BJ (cell line): ENCODE results near the gene SLC13A5. TPM values are rescaled to one million over a fixed set of nuclear protein-coding genes. Genes with fewer than 3 reads are reported as not detected.

ENCODE experiments used
- CTCF ChIA-PET: fragments of 350-600 bp; formaldehyde crosslinking; extraction: SDS; loops from one replicate; lab custom pipeline; 2021; ENCODE audit warnings: antibody characterized with exemption, inconsistent platforms; lab: Yijun Ruan, JAX
- POLR2A ChIA-PET: fragments of 300-600 bp; sonication (Branson Sonifier 250); formaldehyde crosslinking; extraction: SDS; loops from one replicate; lab custom pipeline; 2021; ENCODE audit warnings: antibody characterized with exemption; lab: Charles Lee
- DNase-seq: peaks from one replicate; pipeline ENCODE4 v3.0.0-alpha.2; 2011; ENCODE audit warnings: low read depth
- H3K27me3 ChIP-seq: 2 replicates; pipeline ENCODE4 v1.6.0; 2011; ENCODE audit warnings: low read length; ENCODE audit not compliant: control insufficient read depth, insufficient read depth
- H3K36me3 ChIP-seq: 2 replicates; pipeline ENCODE4 v1.5.1; 2011; ENCODE audit warnings: low read length; ENCODE audit not compliant: control insufficient read depth, insufficient read depth
- H3K4me3 ChIP-seq: 2 replicates; pipeline ENCODE4 v1.5.1; 2011; ENCODE audit warnings: low read depth, mild to moderate bottlenecking, control low read depth, low read length
- CTCF ChIP-seq: IDR thresholded peaks from 2 replicates; pipeline ENCODE4 v1.5.1; 2011; ENCODE audit warnings: low read depth, mild to moderate bottlenecking, control low read depth, inconsistent platforms, low read length, moderate library complexity; ENCODE audit not compliant: insufficient read depth
- polyA plus RNA-seq: library from polyadenylated mRNA; depleted of rRNA; stranded (reverse); fragments of >200 nt; gene quantifications from 2 replicates; pipeline ENCODE4 v1.2.3, GENCODE V29; 2011

The SLC13A5 gene
- polyA plus RNA-seq, 1 experiment, result not detected

GRCh38 chr17:6681176-6681575 lies 32.0 kb downstream of the SLC13A5 start:
- POLR2A ChIA-PET, result no interaction called here
- Histone ChIP-seq H3K27me3 (peaks cover 3% of the 10 kb centered on the region), H3K36me3 (no peaks in the 10 kb centered on the region), H3K4me3 (no peak overlapping the region)
- DNase-seq, result no peak
- TF ChIP-seq CTCF, result no peak
- CTCF ChIA-PET, result interaction anchor here (1.0 to 5.1 kb wide), 2 partner anchors 15 to 38 kb away, joined by 3 to 29 read pairs; no protein-coding TSS in a partner anchor

GRCh38 chr17:6679241-6679640 lies 33.9 kb downstream of the SLC13A5 start:
- H3K36me3 ChIP-seq, result no peaks in the 10 kb centered on the region
- H3K4me3 ChIP-seq, result no peak overlapping the region
- ChIA-PET CTCF (interaction anchor here (1.0 to 5.1 kb wide), 2 partner anchors 13 to 215 kb away, joined by 3 to 29 read pairs; no protein-coding TSS in a partner anchor), POLR2A (no interaction called here)
- no peak for TF ChIP-seq CTCF
- DNase-seq, result no peak
- peaks cover 5% of the 10 kb centered on the region for H3K27me3 ChIP-seq

GRCh38 chr17:6677946-6678345 lies 35.2 kb downstream of the SLC13A5 start:
- Histone ChIP-seq H3K36me3 (no peaks in the 10 kb centered on the region), H3K4me3 (no peak overlapping the region), H3K27me3 (peaks cover 5% of the 10 kb centered on the region)
- no peak for DNase-seq
- ChIA-PET CTCF (interaction anchor here (0.7 to 5.1 kb wide), 3 partner anchors 12 to 206 kb away, joined by 3 to 29 read pairs (median 5); no protein-coding TSS in a partner anchor), POLR2A (no interaction called here)
- no peak for TF ChIP-seq CTCF

- Histone ChIP-seq H3K4me3 (no peak overlapping the region), H3K27me3 (peaks cover 5% of the 10 kb centered on the region), H3K36me3 (no peaks in the 10 kb centered on the region)
- ChIA-PET POLR2A (no interaction called here), CTCF (interaction anchor here (0.6 to 5.1 kb wide), 4 partner anchors 11 to 344 kb away, joined by 3 to 29 read pairs (median 4); no protein-coding TSS in a partner anchor)
- no peak for TF ChIP-seq CTCF
- no peak for DNase-seq
These were observed 35.9 kb downstream of the SLC13A5 start for GRCh38 chr17:6677158-6677831.

GRCh38 chr17:6676802-6677157 lies 36.4 kb downstream of the SLC13A5 start:
- ChIA-PET CTCF (interaction anchor here (0.6 to 5.1 kb wide), 3 partner anchors 11 to 345 kb away, joined by 3 to 29 read pairs (median 5); no protein-coding TSS in a partner anchor), POLR2A (no interaction called here)
- DNase-seq, result no peak
- H3K36me3 ChIP-seq, result no peaks in the 10 kb centered on the region
- no peak overlapping the region for H3K4me3 ChIP-seq
- no peak for TF ChIP-seq CTCF
- peaks cover 5% of the 10 kb centered on the region for H3K27me3 ChIP-seq
